Measurements from ENCODE around the gene STK11IP. TPM values are rescaled to one million over a fixed set of nuclear protein-coding genes. Genes with fewer than 3 reads are reported as not detected.

The STK11IP gene
- total and polyA plus RNA-seq, 2 of the 13 experiments (the other 11 are each of a cell fraction or from before 2014, with no cell fraction given): 12.8 to 24.0 TPM

GRCh38 chr2:219576505-219577388, 20.9 kb upstream of the STK11IP start (continued):
- TF ChIP-seq SNAPC4 (CRISPR knock-in tag; IDR thresholded peaks at IDR 0.05) (peak; percentile 96), TAF1 (CRISPR knock-in tag; IDR thresholded peaks at IDR 0.05) (peak; percentile 71), BHLHE40 (IDR thresholded peaks at IDR 0.05; ENCODE audit: low read length) (peak; percentile 28; the same call in 1 of the 2 replicates), ZBTB46 (CRISPR knock-in tag; IDR thresholded peaks at IDR 0.05; ENCODE audit: borderline replicate concordance) (peak; percentile 90; the same call in 1 of the 2 replicates), NFE2 (CRISPR knock-in tag; IDR thresholded peaks at IDR 0.05) (peak; percentile 58), WIZ (CRISPR knock-in tag; IDR thresholded peaks at IDR 0.05) (no peak), ZNF317 (CRISPR knock-in tag; IDR thresholded peaks at IDR 0.05) (peak; percentile 91), SETDB1 (CRISPR knock-in tag; IDR thresholded peaks at IDR 0.05; ENCODE audit: borderline replicate concordance) (no peak), POLR2AphosphoS5 (IDR thresholded peaks at IDR 0.05; ENCODE audit: low read depth, low read length) (peak; percentile 79), ZNF678 (CRISPR knock-in tag; IDR thresholded peaks at IDR 0.05) (0 out of 2 replicates have a peak, but pooled peaks have one; percentile 67), CHD2 (IDR thresholded peaks at IDR 0.05; ENCODE audit: low read depth, low read length) (peak; percentile 63; the same call in 1 of the 2 replicates), FLYWCH1 (CRISPR knock-in tag; IDR thresholded peaks at IDR 0.05) (no peak), BATF2 (CRISPR knock-in tag; IDR thresholded peaks at IDR 0.05) (no peak), SOX6 (IDR thresholded peaks at IDR 0.05) (no peak), SOX6 (CRISPR knock-in tag; IDR thresholded peaks at IDR 0.05) (peak; percentile 94), REL (CRISPR knock-in tag; conservative IDR thresholded peaks at IDR 0.05) (no peak), CERS6 (CRISPR knock-in tag; IDR thresholded peaks at IDR 0.05) (no peak), PAF1 (CRISPR knock-in tag; IDR thresholded peaks at IDR 0.05) (no peak)

All from HepG2 (cell line).